Islet precursor cell (in vitro differentiated cells): ENCODE data around the gene SIN3A.

Experiments used
- DNase-seq: peaks from one replicate; pipeline ENCODE4 v3.0.0-alpha.2; 2018

SIN3A gene

DNA sequence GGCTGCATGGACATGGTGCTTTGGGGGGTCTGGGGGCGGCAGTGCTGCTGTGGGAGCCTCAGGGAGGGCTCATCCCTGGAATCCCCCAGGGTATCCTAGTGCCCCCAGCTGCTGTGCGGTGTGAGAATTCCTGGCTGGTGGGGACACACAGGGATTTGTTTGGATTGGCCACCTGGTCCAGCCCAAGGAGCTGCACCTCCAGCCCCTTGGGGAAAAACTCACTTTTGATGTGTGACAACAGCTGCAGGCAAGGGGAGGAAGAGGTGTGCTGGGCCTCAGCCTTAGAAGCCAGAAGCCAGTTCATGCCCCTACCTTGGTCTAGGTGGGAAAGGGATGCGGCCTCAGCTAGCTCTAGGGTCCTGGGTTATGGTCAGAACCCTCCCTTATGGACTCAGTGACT lies 124.0 kb downstream of the SIN3A start:
- DNase-seq = no peak

GRCh38 chr15:75327005-75327404 lies 124.5 kb downstream of the SIN3A start:
- no peak for DNase-seq

GRCh38 chr15:75325922-75326321 lies 125.6 kb downstream of the SIN3A start:
- no peak for DNase-seq

DNA sequence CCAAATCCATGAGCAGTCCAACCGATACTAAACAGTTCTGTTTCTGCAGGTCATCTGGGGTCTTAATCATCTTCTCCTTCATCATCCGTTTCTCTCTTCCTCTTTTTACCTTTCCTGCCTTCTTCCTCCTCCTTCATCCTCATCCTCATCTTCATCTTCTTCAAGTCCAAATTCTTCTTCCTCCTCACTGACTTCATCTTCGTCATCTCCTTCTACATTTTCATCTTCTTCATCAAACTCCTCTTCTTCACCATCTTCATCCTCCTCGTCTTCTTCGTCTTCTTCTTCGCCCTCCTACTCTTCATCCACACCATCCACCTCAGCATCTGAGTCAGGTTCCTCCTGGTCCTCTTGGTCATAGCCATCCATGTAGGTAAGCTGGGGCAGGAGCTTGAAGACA lies 129.8 kb downstream of the SIN3A start:
- DNase-seq = no peak
